GM11168 (cell line): ENCODE measurements around the gene SEC14L6.
"Not testable (repeated sequence)": the region's sequence is repeated elsewhere in the genome, so short reads cannot be mapped to it uniquely, and the experiment has no call there.

Source experiments
- in situ Hi-C: fragments of 300-500 bp; cut with MboI; formaldehyde crosslinking; loops from one replicate; pipeline ENCODE4 v1.12.0; 2022; ENCODE audit warnings: low sequenced_read_pairs; ENCODE audit not compliant: unreplicated experiment

The SEC14L6 gene

GRCh38 chr22:30546616-30547015, at the start of gene SEC14L6:
TSS of gene SEC14L6 (minus strand) at chr22:30546741. CDS start at chr22:30546682, 59 bp downstream.
- in situ Hi-C loops, result no loop called here

- in situ Hi-C loops, result no loop called here
Measured at GRCh38 chr22:30596199-30596598, 49.7 kb upstream of the SEC14L6 start.

- in situ Hi-C loops, result not testable (repeated sequence)
Measured at GRCh38 chr22:30592360-30592713, 45.8 kb upstream of the SEC14L6 start.

GRCh38 chr22:30591588-30592359, 45.2 kb upstream of the SEC14L6 start, which contains the start of gene PES1:
TSS of gene PES1 (minus strand) at chr22:30591910. CDS start at chr22:30591833, 77 bp downstream.
- in situ Hi-C loops, result no loop called here

GRCh38 chr22:30591191-30591587, 44.6 kb upstream of the SEC14L6 start:
- in situ Hi-C loops, result no loop called here

GRCh38 chr22:30586414-30586813, 39.9 kb upstream of the SEC14L6 start:
- in situ Hi-C loops, result no loop called here

GRCh38 chr22:30584441-30584840, 37.9 kb upstream of the SEC14L6 start:
- in situ Hi-C loops, result no loop called here

GRCh38 chr22:30582788-30583545, 36.4 kb upstream of the SEC14L6 start:
- in situ Hi-C loops, result no loop called here

GRCh38 chr22:30582051-30582450, 35.5 kb upstream of the SEC14L6 start:
- in situ Hi-C loops, result no loop called here

GRCh38 chr22:30580896-30581295, 34.4 kb upstream of the SEC14L6 start:
- in situ Hi-C loops, result no loop called here

- in situ Hi-C loops, result no loop called here
Measured at GRCh38 chr22:30578481-30578880, 31.9 kb upstream of the SEC14L6 start.

GRCh38 chr22:30575859-30576258, 29.3 kb upstream of the SEC14L6 start:
- in situ Hi-C loops, result no loop called here

- in situ Hi-C loops, result no loop called here
Measured at GRCh38 chr22:30574997-30575671, 28.6 kb upstream of the SEC14L6 start.

GRCh38 chr22:30574095-30574981, 27.8 kb upstream of the SEC14L6 start, which contains the start of gene GAL3ST1:
TSS of gene GAL3ST1 (minus strand) at chr22:30574665. CDS start at chr22:30557392, 17,273 bp downstream.
- in situ Hi-C loops, result no loop called here

GRCh38 chr22:30573594-30574094, 27.1 kb upstream of the SEC14L6 start:
- in situ Hi-C loops, result no loop called here

GRCh38 chr22:30572840-30573593, 26.5 kb upstream of the SEC14L6 start:
- in situ Hi-C loops, result no loop called here

- in situ Hi-C loops, result no loop called here
Measured at GRCh38 chr22:30572210-30572609, 25.7 kb upstream of the SEC14L6 start.

- in situ Hi-C loops, result no loop called here
Measured at GRCh38 chr22:30569674-30570202, 23.2 kb upstream of the SEC14L6 start.
